ENCODE data around the gene NRDC.

NRDC gene

DNA sequence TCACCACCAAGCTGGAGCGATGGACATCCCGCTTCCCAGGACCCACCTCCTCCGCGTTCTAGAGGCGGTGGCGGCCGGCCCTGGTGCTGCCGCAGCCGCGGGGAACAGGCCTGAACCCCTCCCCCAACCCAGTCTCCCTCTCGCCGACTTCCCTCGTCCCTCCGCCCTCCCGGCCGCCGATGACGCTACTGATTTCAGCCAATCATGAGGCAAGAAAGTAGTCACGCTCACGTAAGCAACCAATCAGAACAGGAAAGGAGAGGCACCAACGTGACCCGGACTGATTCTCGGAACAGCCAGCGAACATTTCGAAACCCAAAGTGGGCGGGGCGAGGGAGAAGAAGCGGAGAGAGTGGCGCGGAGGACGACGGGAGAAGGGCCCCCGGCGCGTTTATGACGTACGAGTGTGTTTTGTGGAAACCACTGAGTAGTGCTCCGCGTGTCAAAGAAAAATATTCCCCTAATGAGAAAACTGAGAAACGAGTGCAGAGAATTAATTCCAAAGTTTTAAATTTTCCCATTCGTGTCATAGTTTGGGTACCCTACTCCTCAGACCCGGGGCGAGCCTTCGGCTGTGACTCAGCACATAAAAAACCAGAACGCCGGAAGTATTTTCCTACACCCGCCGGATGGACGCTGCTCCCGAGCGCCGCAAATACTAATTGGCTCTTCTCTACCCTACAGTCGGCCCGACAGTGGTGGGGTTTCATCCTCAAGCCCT lies at the start of gene NRDC:
NRDC (minus strand) TSS at position 112 of the 721 bp plus-strand sequence. CDS start 112 bp downstream, outside the sequence.
- DNase-seq (ENCODE audit: extremely low spot score, insufficient read length, low read depth) (peak; percentile 89), FAIRE-seq (peak; percentile 100)

DNA sequence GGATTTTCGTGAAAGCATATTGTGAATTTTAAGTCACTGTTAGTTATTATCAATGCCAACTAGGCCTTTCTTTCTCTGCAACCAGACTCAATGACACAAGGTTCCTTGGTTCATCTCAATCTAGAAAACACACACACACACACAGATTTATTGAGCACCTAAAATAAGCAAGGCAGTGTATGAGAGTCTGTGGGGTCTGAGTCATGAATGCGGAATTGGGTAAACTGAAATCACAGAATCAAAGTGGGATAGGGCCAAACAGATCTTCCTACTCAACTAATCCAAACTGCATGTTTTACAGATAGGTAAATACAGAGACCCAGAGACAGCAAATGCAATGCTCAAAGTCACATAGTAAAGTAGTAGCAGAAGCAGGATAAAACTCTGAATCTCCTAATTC lies 48.5 kb upstream of the NRDC start:
- no peak for DNase-seq (ENCODE audit: extremely low spot score, insufficient read length, low read depth)
- no peak for FAIRE-seq

DNA sequence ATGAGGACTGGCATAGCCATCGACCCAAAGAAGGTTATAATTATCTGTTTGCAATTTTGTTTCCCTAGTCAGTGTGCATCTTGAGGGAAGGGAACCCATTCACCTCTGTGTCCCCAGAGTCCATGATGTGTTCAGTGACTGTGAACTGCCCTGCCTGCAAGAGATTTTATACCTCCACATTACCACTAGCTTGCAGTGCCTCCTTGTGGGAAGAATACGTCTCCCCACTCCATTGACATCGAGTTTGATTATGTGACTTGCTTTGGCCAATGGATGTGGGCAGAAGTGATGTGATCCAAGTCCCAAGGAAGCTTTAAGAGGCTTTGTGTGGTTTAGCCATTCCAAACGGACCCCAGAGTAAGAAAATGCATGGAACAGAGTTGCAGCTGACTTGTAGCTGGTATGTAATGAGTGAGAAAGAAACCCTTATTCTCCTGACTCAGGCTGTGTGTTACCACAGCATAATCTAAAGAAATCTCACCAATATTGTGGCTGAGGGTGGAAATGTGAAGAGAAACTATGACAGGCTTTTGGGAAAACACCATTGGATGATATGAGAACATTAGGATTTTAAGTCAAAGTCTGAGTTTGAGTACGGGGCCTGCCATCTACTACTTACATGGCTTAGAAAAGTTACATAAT lies 47.8 kb upstream of the NRDC start:
- DNase-seq (ENCODE audit: extremely low spot score, insufficient read length, low read depth) (no peak), FAIRE-seq (peak; percentile 39)

DNA sequence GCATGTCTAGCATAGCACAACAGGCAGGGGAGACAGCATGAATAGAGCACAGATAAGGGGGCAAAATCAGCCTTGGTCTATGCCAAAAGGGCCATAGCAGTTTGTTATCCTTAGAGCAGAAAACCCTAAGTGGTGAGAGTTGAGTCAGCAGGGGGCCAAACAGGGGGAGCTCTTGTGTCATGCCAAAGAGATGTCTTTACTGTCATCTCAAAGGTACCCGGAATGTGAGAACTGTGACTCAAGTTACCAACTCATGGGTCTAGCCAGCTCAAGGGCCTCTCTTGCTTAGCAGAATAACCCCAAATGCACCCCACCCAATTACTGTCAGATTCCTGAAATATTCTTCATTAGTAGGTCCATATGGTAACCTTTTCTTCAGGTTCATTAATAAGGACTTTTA lies 45.9 kb upstream of the NRDC start:
- no peak for FAIRE-seq

DNA sequence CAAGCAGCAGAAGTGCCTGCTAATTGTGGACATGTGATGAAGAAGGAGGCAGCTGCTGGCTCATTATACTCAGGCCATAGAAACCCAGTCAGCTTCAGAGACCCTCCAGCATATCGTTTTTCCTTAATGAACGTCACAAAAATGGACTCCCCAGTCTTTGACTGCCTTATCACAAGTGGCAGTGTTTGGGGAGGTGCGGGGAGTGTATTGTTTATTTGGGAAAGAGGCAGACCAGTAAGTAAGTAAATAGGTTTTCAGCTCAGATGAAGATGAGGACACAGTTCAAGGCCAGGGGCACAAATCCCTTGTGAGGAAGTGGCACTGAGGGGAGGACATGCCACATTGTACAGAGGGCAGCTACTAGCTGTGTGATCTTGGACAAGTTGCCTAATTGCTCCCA lies 43.5 kb upstream of the NRDC start:
- no peak for DNase-seq (ENCODE audit: extremely low spot score, insufficient read length, low read depth)
- no peak for FAIRE-seq

More for the DNA sequence above, 45.9 kb upstream of the NRDC start:
- no peak for DNase-seq (ENCODE audit: extremely low spot score, insufficient read length, low read depth)

- DNase-seq (ENCODE audit: extremely low spot score, insufficient read length, low read depth) (no peak), FAIRE-seq (no peak)
Observed at GRCh38 chr1:51920130-51920529, 41.6 kb upstream of the NRDC start.

DNA sequence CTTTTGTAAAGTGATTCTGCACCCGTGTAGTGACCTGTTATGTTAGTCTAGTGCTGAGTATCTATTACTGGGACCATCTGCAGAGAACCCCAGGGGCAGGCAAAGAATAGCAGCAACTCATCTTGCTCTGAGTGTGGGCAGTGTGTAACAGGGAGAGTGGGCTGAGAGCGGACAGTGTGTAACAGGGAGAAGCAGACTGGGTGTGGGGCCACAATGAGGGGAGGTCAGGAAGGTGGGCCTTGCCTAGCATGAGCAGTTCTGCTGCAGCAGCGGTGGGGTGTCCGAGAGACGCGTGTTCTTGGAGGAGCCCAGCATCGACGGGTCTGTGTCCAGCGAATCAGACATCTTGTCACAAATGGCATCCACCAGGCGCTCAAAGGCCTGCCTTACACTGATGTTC lies 41.2 kb upstream of the NRDC start:
- DNase-seq (ENCODE audit: extremely low spot score, insufficient read length, low read depth): no peak
- FAIRE-seq: no peak

DNA sequence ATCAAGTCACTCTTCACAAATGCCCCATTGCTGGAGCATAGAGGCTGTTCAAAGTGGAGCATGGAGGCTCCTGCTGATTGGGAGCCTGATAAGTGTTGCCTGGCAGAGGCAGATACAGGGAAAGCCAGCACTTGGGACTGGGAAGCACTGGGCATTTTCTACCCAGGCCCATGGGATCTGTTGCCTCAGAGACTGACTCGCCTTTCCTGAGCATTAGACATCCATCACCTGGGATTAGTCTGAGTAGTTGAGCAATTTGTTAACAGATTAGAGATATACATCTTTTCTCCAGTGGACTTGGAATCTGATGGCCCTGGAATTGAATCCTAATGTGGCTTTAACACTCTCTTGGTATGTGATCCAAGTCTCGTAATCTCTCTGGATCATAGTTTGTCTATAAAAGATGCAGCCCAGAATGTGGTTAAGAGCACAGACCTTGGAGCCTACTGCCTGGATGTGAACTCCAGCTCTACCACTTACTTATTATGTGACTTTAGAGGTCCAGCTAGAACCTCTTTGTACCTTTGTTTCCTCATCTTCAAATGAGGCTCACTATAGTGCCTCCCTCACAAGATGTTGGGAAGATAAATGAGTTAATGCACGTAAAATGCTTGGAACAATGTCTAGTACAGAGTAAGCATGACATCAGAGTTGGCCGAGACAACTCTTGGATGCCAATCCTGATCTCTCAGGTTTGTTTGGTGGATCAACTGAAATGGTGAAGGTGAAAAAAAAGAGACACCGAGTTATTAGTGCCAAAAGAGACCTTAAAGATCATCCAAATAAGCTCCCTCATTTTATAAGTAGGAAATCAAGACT lies 38.3 kb upstream of the NRDC start:
- FAIRE-seq (no peak), DNase-seq (ENCODE audit: extremely low spot score, insufficient read length, low read depth) (no peak)

GRCh38 chr1:51915951-51916350 lies 37.4 kb upstream of the NRDC start:
- DNase-seq (ENCODE audit: extremely low spot score, insufficient read length, low read depth) (no peak), FAIRE-seq (no peak)

DNA sequence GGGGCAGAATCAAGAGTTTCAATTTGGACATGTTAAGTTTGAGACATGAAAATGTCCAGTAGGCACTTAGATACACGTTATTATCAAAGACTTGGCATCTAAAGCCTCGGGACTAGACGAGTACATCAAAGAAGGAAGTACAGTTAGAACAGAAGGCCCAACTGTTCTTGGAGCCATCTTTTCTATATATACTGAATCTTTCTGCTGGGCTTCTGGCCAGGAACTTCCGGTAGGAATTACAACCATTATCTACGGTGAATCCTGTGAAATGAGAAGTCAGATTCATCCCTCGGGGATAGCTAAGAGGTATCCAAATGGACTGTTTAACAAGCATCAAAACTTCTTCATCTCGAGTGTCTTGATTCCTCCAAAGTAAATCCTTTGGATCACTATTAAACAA lies 34.4 kb upstream of the NRDC start:
- no peak for FAIRE-seq
- DNase-seq (ENCODE audit: extremely low spot score, insufficient read length, low read depth): no peak

DNA sequence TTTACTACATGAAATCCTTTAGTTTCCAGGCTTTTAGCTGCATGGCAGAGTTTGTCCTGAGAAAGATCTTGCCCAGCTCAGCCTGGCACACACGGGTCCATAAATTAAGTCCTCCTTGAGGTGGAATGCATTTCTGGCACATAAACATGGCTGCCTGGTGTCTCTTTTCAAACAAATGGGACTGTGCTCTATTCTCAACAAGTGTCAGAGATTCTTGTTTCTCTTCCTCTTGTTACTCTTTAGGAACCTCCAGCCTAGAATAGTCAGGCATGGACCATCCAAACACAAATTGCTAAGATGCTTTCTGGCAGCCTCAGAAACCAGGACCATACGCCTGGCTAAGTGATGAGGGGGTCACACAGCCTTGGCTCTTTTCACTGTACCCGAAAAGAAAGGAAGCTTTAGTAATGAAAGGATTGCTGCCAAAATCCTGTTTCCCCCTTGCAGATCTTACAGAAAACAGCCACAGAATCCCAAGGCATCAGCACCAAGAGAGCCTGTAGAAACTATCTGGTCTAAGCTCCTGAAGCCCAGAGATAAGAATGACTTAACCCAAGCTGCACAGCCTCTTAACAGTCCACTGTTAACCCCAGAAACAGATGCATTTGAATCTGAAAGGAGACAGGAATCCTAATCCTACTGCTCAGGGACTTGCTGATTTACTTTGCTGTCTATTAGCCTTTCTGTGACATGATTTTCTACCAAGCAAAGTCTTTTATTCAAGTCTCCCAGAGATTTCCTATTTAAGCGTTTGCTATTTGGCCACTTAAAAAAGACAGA lies 31.9 kb upstream of the NRDC start:
- no peak for DNase-seq (ENCODE audit: extremely low spot score, insufficient read length, low read depth)
- no peak for FAIRE-seq

DNA sequence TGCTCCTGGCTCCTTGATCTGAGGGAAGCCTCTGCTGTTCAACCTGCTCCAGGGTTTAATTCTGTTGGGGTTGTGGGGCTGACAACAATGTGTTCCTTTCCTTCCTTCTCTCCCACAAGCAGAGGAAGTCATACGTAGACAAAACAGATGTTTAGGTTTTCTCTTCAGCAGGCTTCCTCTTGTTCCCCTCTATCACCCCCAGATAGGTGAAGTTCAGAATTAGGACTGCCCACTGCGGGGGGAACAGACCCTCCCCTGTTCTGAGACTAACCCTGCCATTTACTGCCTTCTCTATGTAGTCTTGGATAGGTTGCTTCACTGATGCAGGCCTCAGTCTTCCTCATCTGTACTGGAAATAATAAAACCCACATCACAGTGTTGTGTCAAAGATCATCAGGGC lies 30.0 kb upstream of the NRDC start:
- no peak for DNase-seq (ENCODE audit: extremely low spot score, insufficient read length, low read depth)
- FAIRE-seq: no peak

GRCh38 chr1:51907079-51907702 lies 28.7 kb upstream of the NRDC start:
- DNase-seq (ENCODE audit: extremely low spot score, insufficient read length, low read depth) (no peak), FAIRE-seq (no peak)

- no peak for DNase-seq (ENCODE audit: extremely low spot score, insufficient read length, low read depth)
- FAIRE-seq: no peak
Observed at GRCh38 chr1:51906306-51907078, 28.0 kb upstream of the NRDC start.

- DNase-seq (ENCODE audit: extremely low spot score, insufficient read length, low read depth): no peak
- FAIRE-seq: no peak
Observed at GRCh38 chr1:51902456-51902855, 23.9 kb upstream of the NRDC start.

DNA sequence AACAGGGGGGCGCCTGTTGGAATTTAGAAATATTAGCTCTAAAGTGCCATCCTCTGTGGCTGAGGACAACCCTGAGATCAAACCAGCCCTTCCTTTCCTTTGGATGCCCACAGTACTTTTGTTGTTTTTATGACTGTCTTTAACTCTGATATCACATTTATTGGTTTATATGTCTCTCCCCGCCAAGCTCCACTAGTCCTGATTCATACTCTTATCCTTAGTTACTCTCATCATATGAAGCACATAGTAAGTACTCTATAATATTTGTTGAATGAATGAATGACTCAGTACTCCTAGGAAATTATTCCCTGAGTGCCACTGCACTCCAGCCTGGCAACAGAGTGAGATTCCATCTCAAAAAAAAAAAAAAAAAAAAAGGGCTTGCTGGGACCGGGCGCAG lies 22.6 kb upstream of the NRDC start:
- FAIRE-seq (no peak), DNase-seq (ENCODE audit: extremely low spot score, insufficient read length, low read depth) (no peak)

DNA sequence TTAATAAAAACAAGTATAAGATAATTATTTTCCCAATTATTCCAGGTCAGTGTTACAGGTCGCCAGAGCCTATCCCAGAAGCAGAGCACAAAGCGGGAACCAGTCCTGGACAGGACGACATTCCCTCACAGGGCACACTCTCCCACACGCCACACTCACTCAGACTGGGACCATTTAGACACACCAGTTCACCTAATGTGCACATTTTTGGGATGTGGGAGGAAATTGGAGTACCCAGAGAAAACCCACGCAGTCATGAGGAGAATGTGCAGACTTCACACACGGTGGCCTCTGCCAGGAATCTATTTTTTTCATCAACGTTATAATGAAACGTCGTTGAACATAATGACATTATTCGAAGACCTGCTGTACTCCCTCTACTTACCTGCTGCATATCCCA lies 20.5 kb upstream of the NRDC start:
- FAIRE-seq: no peak
- no peak for DNase-seq (ENCODE audit: extremely low spot score, insufficient read length, low read depth)

DNA sequence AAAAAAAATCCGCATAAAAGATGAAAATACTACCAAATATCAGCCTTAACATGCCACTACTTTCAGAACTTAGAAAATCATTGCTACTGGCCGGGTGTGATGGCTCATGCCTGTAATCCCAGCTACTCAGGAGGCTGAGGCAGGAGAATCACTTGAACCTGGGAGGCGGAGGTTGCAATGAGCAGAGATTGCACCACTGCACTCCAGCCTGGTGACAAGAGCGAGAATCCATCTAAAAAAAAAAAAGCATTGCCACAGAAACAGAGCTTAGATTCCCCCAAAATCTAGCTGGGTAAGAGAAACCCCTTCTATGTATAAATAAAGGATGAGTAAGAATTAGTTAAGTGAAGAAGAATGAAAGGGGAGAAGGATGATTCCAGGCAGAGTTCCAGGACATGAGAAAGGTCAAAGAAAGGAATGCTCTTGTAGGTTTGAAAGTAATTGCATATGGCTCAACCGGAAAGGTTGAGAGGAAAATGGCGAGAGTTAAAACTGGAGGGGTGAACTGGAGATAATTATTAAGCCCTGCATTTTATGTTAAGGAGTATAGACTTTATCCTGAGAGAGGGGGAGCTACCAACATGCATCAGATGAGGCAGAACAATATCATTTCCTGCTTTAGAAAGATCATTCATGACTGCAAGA lies 19.7 kb upstream of the NRDC start:
- FAIRE-seq: no peak
- DNase-seq (ENCODE audit: extremely low spot score, insufficient read length, low read depth): no peak

GRCh38 chr1:51897699-51898031 lies 19.1 kb upstream of the NRDC start:
- DNase-seq (ENCODE audit: extremely low spot score, insufficient read length, low read depth) (no peak), FAIRE-seq (no peak)

Data from GM18507 (cell line).